Measurements from ENCODE around the gene SLC23A1. TPM values are rescaled to one million over a fixed set of nuclear protein-coding genes. Genes with fewer than 3 reads are reported as not detected.

The SLC23A1 gene
- total and polyA plus RNA-seq, 2 of the 13 experiments (the other 11 are each of a cell fraction or from before 2014, with no cell fraction given), result 6.0 to 6.6 TPM

DNA sequence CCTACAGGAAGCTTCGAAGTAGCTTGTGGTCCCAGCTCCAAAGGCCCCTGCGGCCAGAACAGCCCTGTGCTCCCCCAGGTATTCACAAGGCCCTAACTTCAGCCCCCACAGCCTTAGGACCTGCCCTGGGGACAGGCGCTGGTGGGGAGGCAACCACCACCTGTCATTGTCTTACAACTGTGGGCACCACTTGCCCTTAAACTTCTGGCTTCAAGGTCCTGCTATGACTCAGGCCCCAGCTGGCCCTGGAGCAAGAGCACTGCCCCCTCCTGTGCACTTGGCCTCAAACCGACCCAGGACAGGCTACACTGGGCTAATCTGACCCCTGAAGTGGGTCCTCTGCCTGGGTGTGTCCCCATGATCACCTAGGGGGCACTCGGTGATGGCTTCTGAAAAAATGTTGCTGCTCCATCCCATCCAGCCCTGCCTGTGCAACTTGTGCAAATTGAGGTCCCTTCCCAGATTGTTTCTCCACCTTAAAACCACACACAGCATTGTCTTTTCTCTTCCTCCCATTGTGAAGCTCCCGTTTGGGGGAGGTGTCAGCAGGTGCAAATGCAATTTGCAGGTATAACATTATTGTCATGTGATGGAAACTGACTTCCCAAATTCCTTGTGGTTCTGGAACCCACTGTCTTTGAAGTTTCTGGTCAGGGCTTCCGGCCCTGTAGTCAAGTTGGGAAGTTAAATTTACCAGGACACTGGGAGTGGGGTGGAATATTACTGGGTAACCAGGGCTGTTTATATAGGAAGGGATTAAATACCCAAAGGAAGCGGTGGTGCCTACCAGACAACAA lies 12.9 kb upstream of the SLC23A1 start:
- ChIA-PET CTCF (ENCODE audit: low intra/inter-chr PET ratio, low total read pairs) (no interaction called here), POLR2A (interaction anchor here (1.0 to 1.2 kb wide), 3 partner anchors 8 to 42 kb away, joined by 3 read pairs; partner anchors contain the start of genes SLC23A1 and SPATA24)
- intact Hi-C loops (cut with micrococcal nuclease; ENCODE audit: unreplicated experiment) (no loop called here), in situ Hi-C loops (cut with HindIII; ENCODE audit: extremely low pct_ligation_motif_present, low pct_unique_long_range_greater_than_20kb) (no loop called here)
- FAIRE-seq, result no peak
- Histone ChIP-seq H3K36me3 (replicated peaks in 1 of 2; ENCODE audit: control insufficient read depth in 1 of 2, insufficient read depth in 2 of 2, low read length in 2 of 2) (no peaks in the 10 kb centered on the region), H3K9ac (ENCODE audit: insufficient read depth, low read depth, low read length) (no peak overlapping the region), H3K27me3 (ENCODE audit: control insufficient read depth in 1 of 2, insufficient read depth in 2 of 2, low read length in 2 of 2) (no peaks in the 10 kb centered on the region), H3K4me3 (replicated peaks in 1 of 3; ENCODE audit: insufficient read depth in 1 of 3, low read depth in 2 of 3, low read length in 3 of 3) (no peak overlapping the region), H3K79me2 (ENCODE audit: insufficient read depth, low read length) (no peaks in the 10 kb centered on the region), H3K4me2 (ENCODE audit: low read depth, low read length) (no peak overlapping the region), H2AFZ (ENCODE audit: low read length) (no peak overlapping the region), H3K9me3 (ENCODE audit: low read length) (no peaks in the 10 kb centered on the region), H3K4me1 (ENCODE audit: insufficient read depth, low read length) (peaks cover 11% of the 10 kb centered on the region), H3K27ac (ENCODE audit: extremely low read length, insufficient read depth, low read length) (no peak overlapping the region), H4K20me1 (ENCODE audit: insufficient read depth, low read length) (no peaks in the 10 kb centered on the region)
- BruUV-seq (replicated peaks), result no TSS peak
- 84% methylated on average over 6 of the region's 8 CpGs for WGBS (ENCODE audit: low lambda C conversion rate)
- DNase-seq (ENCODE audit: low spot score), result no peak
- peak; percentile 59 for ATAC-seq
- TF ChIP-seq FOXP1 (IDR thresholded peaks at IDR 0.05) (no peak), FOXP1 (CRISPR knock-in tag; IDR thresholded peaks at IDR 0.05) (no peak), SAFB2 (CRISPR knock-in tag; IDR thresholded peaks at IDR 0.05; ENCODE audit: borderline replicate concordance, low read depth) (no peak), ZNF121 (CRISPR knock-in tag; IDR thresholded peaks at IDR 0.05) (no peak), POLR2A (IDR thresholded peaks at IDR 0.05; ENCODE audit: insufficient read depth in 1 of 2, low read depth in 2 of 2, low read length in 2 of 2) (no peak), ZMYM3 (CRISPR knock-in tag; IDR thresholded peaks at IDR 0.05) (no peak), RXRA (CRISPR knock-in tag; IDR thresholded peaks at IDR 0.05) (peak; percentile 63), NPAS2 (CRISPR knock-in tag; IDR thresholded peaks at IDR 0.05; ENCODE audit: borderline replicate concordance) (no peak), FOSL2 (CRISPR knock-in tag; IDR thresholded peaks at IDR 0.05) (peak; percentile 73), MBD4 (IDR thresholded peaks at IDR 0.05; ENCODE audit: borderline replicate concordance, low read length) (no peak), IRF2 (CRISPR knock-in tag; IDR thresholded peaks at IDR 0.05) (no peak)
- TF ChIP-seq, protein P1, sequence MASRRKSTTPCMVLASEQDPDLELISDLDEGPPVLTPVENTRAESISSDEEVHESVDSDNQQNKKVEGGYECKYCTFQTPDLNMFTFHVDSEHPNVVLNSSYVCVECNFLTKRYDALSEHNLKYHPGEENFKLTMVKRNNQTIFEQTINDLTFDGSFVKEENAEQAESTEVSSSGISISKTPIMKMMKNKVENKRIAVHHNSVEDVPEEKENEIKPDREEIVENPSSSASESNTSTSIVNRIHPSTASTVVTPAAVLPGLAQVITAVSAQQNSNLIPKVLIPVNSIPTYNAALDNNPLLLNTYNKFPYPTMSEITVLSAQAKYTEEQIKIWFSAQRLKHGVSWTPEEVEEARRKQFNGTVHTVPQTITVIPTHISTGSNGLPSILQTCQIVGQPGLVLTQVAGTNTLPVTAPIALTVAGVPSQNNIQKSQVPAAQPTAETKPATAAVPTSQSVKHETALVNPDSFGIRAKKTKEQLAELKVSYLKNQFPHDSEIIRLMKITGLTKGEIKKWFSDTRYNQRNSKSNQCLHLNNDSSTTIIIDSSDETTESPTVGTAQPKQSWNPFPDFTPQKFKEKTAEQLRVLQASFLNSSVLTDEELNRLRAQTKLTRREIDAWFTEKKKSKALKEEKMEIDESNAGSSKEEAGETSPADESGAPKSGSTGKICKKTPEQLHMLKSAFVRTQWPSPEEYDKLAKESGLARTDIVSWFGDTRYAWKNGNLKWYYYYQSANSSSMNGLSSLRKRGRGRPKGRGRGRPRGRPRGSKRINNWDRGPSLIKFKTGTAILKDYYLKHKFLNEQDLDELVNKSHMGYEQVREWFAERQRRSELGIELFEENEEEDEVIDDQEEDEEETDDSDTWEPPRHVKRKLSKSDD (CRISPR knock-in tag; IDR thresholded peaks at IDR 0.05; ENCODE audit: low read depth), result no peak
- TF ChIP-seq, protein P2, sequence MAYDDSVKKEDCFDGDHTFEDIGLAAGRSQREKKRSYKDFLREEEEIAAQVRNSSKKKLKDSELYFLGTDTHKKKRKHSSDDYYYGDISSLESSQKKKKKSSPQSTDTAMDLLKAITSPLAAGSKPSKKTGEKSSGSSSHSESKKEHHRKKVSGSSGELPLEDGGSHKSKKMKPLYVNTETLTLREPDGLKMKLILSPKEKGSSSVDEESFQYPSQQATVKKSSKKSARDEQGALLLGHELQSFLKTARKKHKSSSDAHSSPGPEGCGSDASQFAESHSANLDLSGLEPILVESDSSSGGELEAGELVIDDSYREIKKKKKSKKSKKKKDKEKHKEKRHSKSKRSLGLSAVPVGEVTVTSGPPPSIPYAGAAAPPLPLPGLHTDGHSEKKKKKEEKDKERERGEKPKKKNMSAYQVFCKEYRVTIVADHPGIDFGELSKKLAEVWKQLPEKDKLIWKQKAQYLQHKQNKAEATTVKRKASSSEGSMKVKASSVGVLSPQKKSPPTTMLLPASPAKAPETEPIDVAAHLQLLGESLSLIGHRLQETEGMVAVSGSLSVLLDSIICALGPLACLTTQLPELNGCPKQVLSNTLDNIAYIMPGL (CRISPR knock-in tag; IDR thresholded peaks at IDR 0.05; ENCODE audit: borderline replicate concordance in 1 of 2, low read depth in 1 of 2), result no peak
- TF ChIP-seq, protein P3, sequence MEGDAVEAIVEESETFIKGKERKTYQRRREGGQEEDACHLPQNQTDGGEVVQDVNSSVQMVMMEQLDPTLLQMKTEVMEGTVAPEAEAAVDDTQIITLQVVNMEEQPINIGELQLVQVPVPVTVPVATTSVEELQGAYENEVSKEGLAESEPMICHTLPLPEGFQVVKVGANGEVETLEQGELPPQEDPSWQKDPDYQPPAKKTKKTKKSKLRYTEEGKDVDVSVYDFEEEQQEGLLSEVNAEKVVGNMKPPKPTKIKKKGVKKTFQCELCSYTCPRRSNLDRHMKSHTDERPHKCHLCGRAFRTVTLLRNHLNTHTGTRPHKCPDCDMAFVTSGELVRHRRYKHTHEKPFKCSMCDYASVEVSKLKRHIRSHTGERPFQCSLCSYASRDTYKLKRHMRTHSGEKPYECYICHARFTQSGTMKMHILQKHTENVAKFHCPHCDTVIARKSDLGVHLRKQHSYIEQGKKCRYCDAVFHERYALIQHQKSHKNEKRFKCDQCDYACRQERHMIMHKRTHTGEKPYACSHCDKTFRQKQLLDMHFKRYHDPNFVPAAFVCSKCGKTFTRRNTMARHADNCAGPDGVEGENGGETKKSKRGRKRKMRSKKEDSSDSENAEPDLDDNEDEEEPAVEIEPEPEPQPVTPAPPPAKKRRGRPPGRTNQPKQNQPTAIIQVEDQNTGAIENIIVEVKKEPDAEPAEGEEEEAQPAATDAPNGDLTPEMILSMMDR (CRISPR knock-in tag; IDR thresholded peaks at IDR 0.05), result peak; percentile 16; the same call in 1 of the 2 replicates
- TF ChIP-seq, protein P4, sequence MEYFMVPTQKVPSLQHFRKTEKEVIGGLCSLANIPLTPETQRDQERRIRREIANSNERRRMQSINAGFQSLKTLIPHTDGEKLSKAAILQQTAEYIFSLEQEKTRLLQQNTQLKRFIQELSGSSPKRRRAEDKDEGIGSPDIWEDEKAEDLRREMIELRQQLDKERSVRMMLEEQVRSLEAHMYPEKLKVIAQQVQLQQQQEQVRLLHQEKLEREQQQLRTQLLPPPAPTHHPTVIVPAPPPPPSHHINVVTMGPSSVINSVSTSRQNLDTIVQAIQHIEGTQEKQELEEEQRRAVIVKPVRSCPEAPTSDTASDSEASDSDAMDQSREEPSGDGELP (IDR thresholded peaks at IDR 0.05; ENCODE audit: borderline replicate concordance, low read depth), result peak; percentile 35; the same call in 1 of the 2 replicates
- TF ChIP-seq, protein P5, sequence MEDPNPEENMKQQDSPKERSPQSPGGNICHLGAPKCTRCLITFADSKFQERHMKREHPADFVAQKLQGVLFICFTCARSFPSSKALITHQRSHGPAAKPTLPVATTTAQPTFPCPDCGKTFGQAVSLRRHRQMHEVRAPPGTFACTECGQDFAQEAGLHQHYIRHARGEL (CRISPR knock-in tag; IDR thresholded peaks at IDR 0.05), result no peak
- TF ChIP-seq, protein P6, sequence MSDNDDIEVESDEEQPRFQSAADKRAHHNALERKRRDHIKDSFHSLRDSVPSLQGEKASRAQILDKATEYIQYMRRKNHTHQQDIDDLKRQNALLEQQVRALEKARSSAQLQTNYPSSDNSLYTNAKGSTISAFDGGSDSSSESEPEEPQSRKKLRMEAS (IDR thresholded peaks at IDR 0.05), result no peak

Data from HepG2 (cell line).